Stimulated activated naive CD8-positive, alpha-beta T cell treated with anti-CD3 and anti-CD28 coated beads, Interleukin-15, Interleukin-2, amounts not matched to agents 100 U/mL and 50 U/mL, for 24 hours (primary cell): ENCODE results near the gene RDH11.
"Not testable (repeated sequence)": the region's sequence is repeated elsewhere in the genome, so short reads cannot be mapped to it uniquely, and the experiment has no call there.

ENCODE experiments used
- ATAC-seq: fragments of 150-1000 bp; cut with Tn5 transposase; one replicate; pipeline ENCODE4 v1.10.0; 2021
- DNase-seq: peaks from one replicate; pipeline ENCODE4 v3.0.0; 2021

The RDH11 gene

DNA sequence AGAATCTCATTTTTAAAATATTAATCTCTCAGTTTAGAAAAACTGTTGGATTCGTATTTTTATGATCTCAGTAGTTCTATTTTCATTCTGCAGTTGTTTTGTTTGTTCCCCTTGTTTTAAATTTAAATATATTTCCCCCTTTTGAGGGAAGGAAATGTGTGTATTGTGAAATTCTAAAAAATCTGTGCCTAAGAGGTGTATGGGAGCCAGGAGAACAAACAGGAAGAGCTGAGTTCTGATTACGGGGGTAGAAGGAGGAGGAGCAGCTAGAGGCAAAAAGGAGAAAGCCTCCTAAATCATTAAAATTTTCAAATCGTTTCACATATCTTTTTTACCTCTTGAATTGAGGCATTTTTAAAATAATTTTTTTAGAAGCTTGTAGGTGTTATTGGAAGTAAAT, 8.4 kb upstream of the RDH11 start:
- ATAC-seq (no peak), DNase-seq (no peak)

- DNase-seq, ATAC-seq: not testable (repeated sequence)
Measured at GRCh38 chr14:67701492-67701891, 5.9 kb upstream of the RDH11 start, which contains the start of gene RDH12. Gene RDH12, plus strand, starts transcription at chr14:67701886. Its CDS starts 20,757 bp downstream, at chr14:67722643.

DNA sequence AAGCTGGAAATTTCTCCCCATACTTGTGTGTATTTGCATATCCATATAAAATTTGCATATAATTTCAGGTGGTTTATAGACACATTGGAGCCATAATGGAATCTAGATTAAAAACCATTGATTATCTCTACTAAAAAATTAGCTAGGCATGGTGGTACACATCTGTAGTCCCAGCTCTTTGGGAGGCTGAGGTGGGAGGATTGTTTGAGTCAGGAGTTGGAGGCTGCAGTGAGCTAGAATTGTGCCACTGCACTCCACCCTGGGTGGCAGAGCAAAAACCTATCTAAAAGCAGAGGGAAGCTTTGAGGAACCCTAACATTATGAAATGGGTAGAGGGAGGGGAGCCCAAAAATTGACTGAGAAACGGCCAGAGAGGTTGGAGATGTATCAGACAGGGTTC, 2.6 kb upstream of the RDH11 start:
- DNase-seq (no peak), ATAC-seq (no peak)

GRCh38 chr14:67697006-67697405, 1.4 kb upstream of the RDH11 start:
- DNase-seq, result no peak
- ATAC-seq, result no peak

GRCh38 chr14:67694791-67695393, 672 bp downstream of the RDH11 start:
- ATAC-seq, result peak; percentile 94
- DNase-seq, result peak; percentile 79

GRCh38 chr14:67690011-67690410, 5.6 kb downstream of the RDH11 start:
- no peak for DNase-seq
- no peak for ATAC-seq

DNA sequence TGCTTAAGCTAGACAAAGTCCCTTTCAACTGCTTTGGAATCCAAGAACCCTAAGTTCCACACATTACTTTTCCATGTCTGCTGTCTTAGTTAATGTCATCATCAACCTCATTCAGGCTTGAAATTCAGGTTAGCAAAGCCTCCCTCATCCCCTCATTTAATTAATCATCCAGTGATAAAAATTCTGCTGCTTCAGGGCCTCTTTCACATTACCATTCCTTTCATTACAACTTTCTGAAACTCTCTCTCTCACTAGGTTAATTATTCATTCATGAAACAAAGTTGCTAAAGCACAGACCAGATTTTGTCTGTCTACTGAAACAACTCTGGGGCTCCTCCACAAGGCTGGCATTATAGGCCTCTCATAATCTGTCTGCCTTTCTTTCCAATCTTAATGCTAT, 11.7 kb downstream of the RDH11 start:
- ATAC-seq (no peak), DNase-seq (no peak)

GRCh38 chr14:67680941-67681340, 14.6 kb downstream of the RDH11 start:
- DNase-seq, result no peak
- ATAC-seq, result no peak

DNA sequence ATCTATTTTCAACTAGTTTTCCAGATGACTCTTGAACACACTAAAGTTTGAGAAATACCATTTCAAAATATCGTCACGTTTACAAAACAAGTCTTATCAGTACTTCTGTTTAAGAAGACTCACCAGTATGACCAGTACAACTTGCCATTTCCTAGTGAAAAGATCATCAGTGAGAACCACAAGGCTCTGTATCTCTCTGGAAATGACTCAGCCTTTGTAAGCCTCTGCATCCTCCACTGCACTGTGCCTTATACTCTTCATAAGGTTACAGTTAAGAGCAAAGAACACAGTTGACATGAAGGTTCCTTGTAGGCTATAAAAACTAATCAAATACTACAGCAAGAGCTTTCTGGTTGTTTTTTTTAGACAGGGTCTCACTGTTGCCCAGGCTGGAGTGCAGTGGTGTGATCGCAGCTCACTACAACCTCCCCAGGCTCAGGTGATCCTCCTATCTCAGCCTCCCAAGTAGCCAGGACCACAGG, 15.4 kb downstream of the RDH11 start:
- DNase-seq, result no peak

GRCh38 chr14:67679006-67679405, 16.6 kb downstream of the RDH11 start:
- DNase-seq, result no peak

More for the DNA sequence above, 15.4 kb downstream of the RDH11 start:
- ATAC-seq, result peak; percentile 96

DNA sequence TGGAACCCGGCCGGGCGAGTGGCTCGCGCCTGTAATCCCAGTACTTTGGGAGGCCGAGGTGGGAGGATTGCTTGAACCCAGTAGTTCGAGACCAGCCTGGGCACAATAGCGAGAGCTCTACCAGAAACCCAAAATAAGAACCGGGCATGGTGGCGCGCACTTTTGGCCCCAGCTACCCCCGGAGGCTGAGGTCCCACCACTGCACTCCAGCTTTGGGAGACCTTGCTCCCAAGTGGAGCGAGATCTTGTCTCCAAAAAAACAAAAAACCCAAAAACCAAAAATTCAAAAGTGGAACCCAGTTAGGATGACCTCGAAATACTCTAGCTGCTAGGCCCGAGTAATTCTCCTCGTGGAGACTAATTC, 20.4 kb downstream of the RDH11 start:
- DNase-seq, result no peak

More at GRCh38 chr14:67679006-67679405, 16.6 kb downstream of the RDH11 start:
- no peak for ATAC-seq

GRCh38 chr14:67674480-67675218, 20.9 kb downstream of the RDH11 start, which contains the start of gene VTI1B:
Gene VTI1B, minus strand, starts transcription at chr14:67674632. Its CDS starts 143 bp downstream, at chr14:67674489.
- ATAC-seq, result peak; percentile 95
- peak; percentile 81 for DNase-seq

More for the DNA sequence above, 20.4 kb downstream of the RDH11 start:
- ATAC-seq, result no peak

DNA sequence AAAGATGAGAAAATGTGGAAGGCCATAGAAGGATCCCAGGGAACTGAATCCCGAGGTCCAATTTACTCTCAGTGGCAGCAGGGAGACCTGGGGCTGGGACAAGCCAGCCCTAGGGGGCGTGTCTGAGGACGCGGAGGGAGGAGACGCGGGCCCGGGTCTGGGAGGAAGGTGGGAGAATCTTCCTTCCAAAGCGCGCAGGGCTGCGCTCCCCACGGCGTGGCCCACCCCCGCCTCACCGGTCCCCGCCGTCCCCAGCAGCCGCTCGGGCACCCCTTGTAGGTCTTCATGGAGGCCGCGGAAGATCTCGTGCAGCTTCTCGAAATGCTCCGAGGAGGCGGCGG, 21.5 kb downstream of the RDH11 start:
- DNase-seq (peak; percentile 71), ATAC-seq (peak; percentile 69)

GRCh38 chr14:67673451-67673850, 22.1 kb downstream of the RDH11 start:
- no peak for DNase-seq
- no peak for ATAC-seq

GRCh38 chr14:67668559-67668958, 27.0 kb downstream of the RDH11 start:
- DNase-seq (peak; percentile 15), ATAC-seq (peak; percentile 68)

GRCh38 chr14:67666750-67667449, 28.7 kb downstream of the RDH11 start:
- peak; percentile 70 for ATAC-seq
- no peak for DNase-seq

DNA sequence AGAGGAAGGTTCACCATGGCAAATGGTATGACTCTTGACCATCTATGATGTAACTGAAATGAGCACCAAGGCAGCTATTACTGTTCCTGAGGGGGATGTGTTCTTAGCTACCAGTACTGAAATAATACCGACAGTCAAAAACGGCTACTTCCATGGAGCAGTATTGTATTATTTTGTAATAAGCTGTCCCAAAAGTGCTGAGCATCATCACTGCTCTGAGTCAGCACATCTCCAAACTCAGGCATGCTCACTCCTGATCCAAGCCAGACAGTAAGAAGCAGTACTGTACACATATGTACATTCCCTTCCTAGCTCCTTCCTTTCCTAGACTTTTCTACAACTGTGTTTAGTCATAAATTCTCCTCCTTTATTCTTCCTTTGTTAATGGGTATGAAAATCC, 29.7 kb downstream of the RDH11 start:
- ATAC-seq (no peak), DNase-seq (no peak)

DNA sequence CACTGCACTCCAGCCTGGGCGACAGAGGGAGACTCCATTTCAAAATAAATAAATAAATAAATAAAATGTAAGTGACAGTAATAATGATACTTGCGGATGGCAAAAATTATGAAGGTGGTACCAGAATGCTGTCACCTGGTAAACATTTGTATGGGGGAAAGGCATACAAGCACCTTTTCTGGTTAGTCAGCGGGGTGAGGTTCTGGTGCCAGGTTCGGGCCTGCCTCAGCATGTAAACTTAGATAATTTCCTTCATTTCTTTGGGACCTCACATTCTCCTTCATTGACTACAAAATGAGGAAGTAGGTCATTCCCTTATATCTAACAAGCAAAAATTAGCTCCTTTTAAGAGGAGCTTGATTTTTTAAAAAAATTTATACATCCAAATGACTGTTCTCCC, 31.9 kb downstream of the RDH11 start:
- DNase-seq (no peak), ATAC-seq (no peak)

DNA sequence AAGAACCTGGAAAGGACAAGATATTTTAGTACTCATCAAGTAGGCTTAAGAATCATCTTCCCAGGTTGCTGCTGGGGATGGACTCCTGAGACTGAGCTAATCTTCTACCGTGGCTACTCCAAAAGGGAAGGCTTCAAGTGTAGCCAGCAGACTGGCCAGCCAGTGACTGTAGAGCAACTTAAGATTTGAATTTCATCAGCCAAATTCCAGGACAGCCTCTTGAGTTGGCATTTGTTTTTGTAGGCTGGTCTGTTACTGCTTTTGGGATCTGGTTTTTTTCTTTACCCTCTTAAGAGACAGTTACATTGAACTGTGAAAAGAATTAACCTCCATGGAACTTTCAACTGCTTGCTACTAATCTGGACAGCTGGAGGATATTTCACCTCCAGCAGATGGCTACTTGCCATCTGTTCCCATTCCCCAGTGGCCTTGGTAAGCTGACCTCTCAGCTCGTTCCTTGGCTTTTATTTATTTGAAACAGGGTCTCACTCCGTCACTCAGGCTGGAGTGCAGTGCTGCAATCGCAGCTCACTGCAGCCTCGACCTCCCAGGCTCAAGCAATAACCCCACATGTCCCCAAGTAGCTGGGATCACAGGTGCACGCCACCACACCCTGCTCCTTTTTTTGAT, 41.8 kb downstream of the RDH11 start:
- DNase-seq (no peak), ATAC-seq (no peak)

GRCh38 chr14:67652189-67652588, 43.4 kb downstream of the RDH11 start:
- ATAC-seq (no peak), DNase-seq (no peak)

- DNase-seq (no peak), ATAC-seq (no peak)
Measured at GRCh38 chr14:67650694-67651093, 44.9 kb downstream of the RDH11 start.

DNA sequence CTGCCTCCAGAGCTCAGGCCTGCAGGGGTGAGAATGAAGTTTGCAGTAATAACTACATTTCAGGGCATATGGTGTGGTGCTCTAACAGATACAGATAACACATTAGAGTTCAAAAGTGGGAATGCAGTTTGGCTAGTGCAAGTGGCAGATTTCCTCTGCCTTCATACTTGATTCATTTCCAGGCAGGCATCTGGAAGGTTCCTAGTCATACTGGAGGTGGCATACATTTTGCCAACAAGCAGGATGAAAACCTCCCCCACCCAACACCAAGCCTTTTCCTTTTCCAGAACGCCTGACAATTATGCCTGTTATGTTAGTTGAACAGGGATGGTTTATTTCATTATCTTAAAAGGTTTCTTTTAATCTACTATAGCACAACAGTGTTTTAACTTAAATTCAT, 45.4 kb downstream of the RDH11 start:
- DNase-seq, result no peak
- ATAC-seq, result no peak

DNA sequence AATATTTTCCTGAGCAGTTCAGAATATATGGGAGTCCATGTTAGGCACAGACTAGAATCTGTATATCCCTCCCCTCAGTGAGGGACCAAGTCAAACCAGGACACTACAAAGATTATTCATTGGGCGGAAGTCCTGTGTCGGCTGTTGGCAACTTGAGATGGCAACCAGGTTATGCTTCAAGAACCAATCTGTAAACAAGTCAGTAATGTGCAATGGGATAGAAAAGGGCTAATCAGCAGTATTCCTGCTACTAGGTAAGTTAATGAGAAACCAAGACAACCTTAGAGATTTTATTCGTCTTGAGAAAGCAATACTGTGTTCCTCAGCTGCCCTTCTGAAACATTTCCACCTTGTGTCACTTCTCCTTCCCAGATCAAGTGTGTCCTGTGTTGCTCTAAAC, 49.4 kb downstream of the RDH11 start:
- DNase-seq (no peak), ATAC-seq (no peak)
